T-cell (primary cell): Measurements from ENCODE around the gene KIAA0513. TPM values are rescaled to one million over a fixed set of nuclear protein-coding genes. Genes with fewer than 3 reads are reported as not detected.

ENCODE experiments used
- ATAC-seq, 4 experiments: fragments of 200-7000 bp in 3 of 4; fragments of 150-1000 bp in 1 of 4; cut with Tn5 transposase; replicated peaks in 1 of 4; 1 replicate in 3 of 4; 2 replicates in 1 of 4; pipeline ENCODE4 v1.10.0; 2021; ENCODE audit warnings: moderate library complexity in 3 of 4, mild to moderate bottlenecking in 2 of 4, moderate number of reproducible peaks in 1 of 4
- CTCF ChIA-PET, 2 donors: fragments of 300-600 bp; sonication (Branson Sonifier 250); formaldehyde crosslinking; loops; one replicate each; lab custom pipeline; 2022; ENCODE audit warnings: antibody characterized with exemption in 2 of 2; lab: Charles Lee
- POLR2A ChIA-PET, 2 donors: fragments of 300-600 bp; sonication (Branson Sonifier 250); formaldehyde crosslinking; loops; one replicate each; lab custom pipeline; 2022; ENCODE audit warnings: antibody characterized with exemption in 2 of 2; lab: Charles Lee
- DNase-seq, 35 experiments: peaks; one replicate each; pipeline versions ENCODE4 v3.0.0 to v3.0.0-alpha.2; 2013 to 2023
- H3K27ac ChIP-seq: one replicate; pipeline ENCODE4 v1.5.1; 2013; ENCODE audit warnings: low read length
- H3K27me3 ChIP-seq, 2 experiments: replicated peaks in 1 of 2; 1 replicate in 1 of 2; 2 replicates in 1 of 2; pipeline versions ENCODE4 v1.6.1 to v1.7.0; 2013; ENCODE audit warnings: low read length in 1 of 2, mixed read lengths in 1 of 2; ENCODE audit not compliant: control insufficient read depth in 2 of 2, insufficient read depth in 2 of 2; ENCODE audit errors: extremely low read depth in 1 of 2
- H3K36me3 ChIP-seq, 2 donors: 1 replicate in 1 of 2; 2 replicates in 1 of 2; pipeline versions ENCODE4 v1.6.1 to v1.7.0; 2013; ENCODE audit warnings: low read length in 1 of 2; ENCODE audit not compliant: control insufficient read depth in 2 of 2, insufficient read depth in 1 of 2; ENCODE audit errors: extremely low read depth in 1 of 2
- H3K4me1 ChIP-seq, 2 experiments: 1 replicate in 1 of 2; 2 replicates in 1 of 2; pipeline versions ENCODE4 v1.6.1 to v1.7.0; 2013; ENCODE audit warnings: low read length in 2 of 2, mixed read lengths in 1 of 2; ENCODE audit not compliant: insufficient read depth in 2 of 2, control insufficient read depth in 1 of 2; ENCODE audit errors: extremely low read depth in 1 of 2
- H3K4me3 ChIP-seq, 2 donors: 1 replicate in 1 of 2; 2 replicates in 1 of 2; pipeline versions ENCODE4 v1.5.1 to v1.7.0; 2013; ENCODE audit warnings: mild to moderate bottlenecking in 2 of 2, low read length in 1 of 2, moderate library complexity in 1 of 2; ENCODE audit not compliant: control insufficient read depth in 1 of 2; ENCODE audit errors: extremely low read depth in 1 of 2
- H3K9me3 ChIP-seq: 2 replicates; pipeline ENCODE4 v1.7.0; 2013
- H3K27ac Mint-ChIP-seq, 2 donors: one replicate each; pipeline ENCODE4 v1.8.0; 2020 to 2021; ENCODE audit warnings: mild to moderate bottlenecking in 2 of 2, mixed read lengths in 2 of 2
- H3K27me3 Mint-ChIP-seq, 2 donors: one replicate each; pipeline ENCODE4 v1.8.0; 2021 to 2022; ENCODE audit warnings: mixed read lengths in 2 of 2
- H3K36me3 Mint-ChIP-seq: one replicate; pipeline ENCODE4 v1.8.0; 2021; ENCODE audit warnings: mixed read lengths
- H3K4me1 Mint-ChIP-seq, 3 donors: one replicate each; pipeline ENCODE4 v1.8.0; 2020 to 2022; ENCODE audit warnings: mixed read lengths in 3 of 3, mild to moderate bottlenecking in 1 of 3
- H3K4me3 Mint-ChIP-seq, 3 donors: one replicate each; pipeline ENCODE4 v1.8.0; 2020 to 2022; ENCODE audit warnings: mild to moderate bottlenecking in 3 of 3, mixed read lengths in 3 of 3, moderate library complexity in 3 of 3
- H3K9me3 Mint-ChIP-seq, 3 donors: one replicate each; pipeline ENCODE4 v1.8.0; 2020 to 2022; ENCODE audit warnings: mixed read lengths in 3 of 3
- WGBS: methylation state at CpG from one replicate; pipeline ENCODE4 v1.1.5; 2013; ENCODE audit warnings: missing lambda C conversion rate; ENCODE audit not compliant: insufficient coverage; 5-methylcytosine and 5-hydroxymethylcytosine counted together
- total RNA-seq, 35 experiments: library from RNA in 6 of 35; stranded (reverse) in 6 of 35; fragments of 120-200 nt in 1 of 35; gene quantifications; one replicate each; pipeline versions ENCODE4 v1.2.1 to v1.2.4 and lab custom pipeline; 2013 to 2026

Gene KIAA0513
- total RNA-seq, 5 donors from 2014 or later (not counting 1 experiment from before 2014, with no cell fraction given) = 9.2 to 19.7 (median 17.2) TPM

DNA sequence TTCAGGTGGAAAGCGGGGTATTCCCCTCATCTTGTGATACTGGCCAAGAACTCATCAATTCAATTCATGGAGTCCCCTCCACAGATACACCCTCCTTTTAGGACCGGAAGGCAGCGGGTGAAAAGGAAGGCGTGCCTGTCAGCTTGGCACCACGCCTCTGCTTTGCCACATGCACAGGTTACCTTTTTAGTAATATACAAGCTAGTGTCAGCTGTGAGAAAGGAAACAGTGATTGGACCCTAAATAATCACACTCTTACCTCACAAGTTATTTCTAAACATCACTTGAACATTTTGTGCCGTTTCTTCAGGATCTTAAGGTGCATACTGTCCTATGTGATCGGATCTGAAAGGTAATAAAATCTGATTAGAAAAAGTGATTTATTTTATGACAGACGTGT is 31.9 kb upstream of the KIAA0513 start:
- Histone ChIP-seq H3K4me1 (peaks cover 0 to 5% of the 10 kb centered on the region in 2 experiments), H3K36me3 (peaks cover 16 to 37% of the 10 kb centered on the region in 2 donors), H3K4me3 (no peak overlapping the region), H3K27me3 (no peaks in the 10 kb centered on the region), H3K9me3 (no peaks in the 10 kb centered on the region), H3K27ac (no peak overlapping the region)
- H3K4me3 Mint-ChIP-seq = no peak overlapping the region
- ChIA-PET POLR2A (no interaction called here), CTCF (interaction anchor here in 1 of 2 donors (0.8 kb wide), 1 partner anchor 20 kb away, joined by 4 read pairs; no protein-coding TSS in a partner anchor)
- DNase-seq = peak in 4 of 35 experiments; percentile 8 to 52 (median 27)
- peaks cover 32% of the 10 kb centered on the region for H3K36me3 Mint-ChIP-seq
- no peaks in the 10 kb centered on the region for H3K27me3 Mint-ChIP-seq
- H3K9me3 Mint-ChIP-seq = no peaks in the 10 kb centered on the region
- peaks cover 19 to 34% (median 30%) of the 10 kb centered on the region in 3 donors for H3K4me1 Mint-ChIP-seq
- 80% methylated on average over 1 of the region's 8 CpGs for WGBS
- H3K27ac Mint-ChIP-seq = peak overlapping the region in 1 of 2 donors; percentile 15
- peak in 3 of 4 experiments; percentile 43 to 70 (median 69) for ATAC-seq

DNA sequence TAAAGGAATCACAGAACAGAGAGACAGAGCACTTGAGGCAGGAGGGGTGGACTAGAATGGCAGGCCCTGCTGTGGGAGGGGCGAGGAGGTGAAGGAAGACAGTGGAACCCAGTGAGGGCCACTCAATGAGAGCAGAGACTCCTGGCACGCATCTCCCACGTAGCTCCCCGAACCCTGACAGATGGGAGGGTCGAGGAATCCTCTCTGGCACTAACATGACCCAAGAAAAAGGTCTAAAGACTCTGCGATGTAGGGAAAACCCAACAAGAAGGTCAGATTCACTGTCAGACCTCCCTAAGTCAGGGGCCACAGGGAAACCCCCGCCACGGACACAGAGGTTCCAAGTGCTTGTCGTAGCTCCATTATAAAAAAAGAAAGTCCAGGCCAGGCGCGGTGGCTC is 31.2 kb upstream of the KIAA0513 start:
- WGBS = 90% methylated on average over 10 of the region's 11 CpGs
- CTCF ChIA-PET = interaction anchor here in 1 of 2 donors (0.8 kb wide), 1 partner anchor 20 kb away, joined by 4 read pairs; no protein-coding TSS in a partner anchor
- peak overlapping the region in 1 of 2 donors; percentile 17 for H3K27ac Mint-ChIP-seq
- H3K36me3 ChIP-seq = peaks cover 16 to 34% of the 10 kb centered on the region in 2 donors
- no peak overlapping the region for H3K27ac ChIP-seq
- peaks cover 0 to 5% of the 10 kb centered on the region in 2 experiments for H3K4me1 ChIP-seq
- POLR2A ChIA-PET = no interaction called here
- no peak overlapping the region for H3K4me3 ChIP-seq
- DNase-seq (no peak), ATAC-seq (no peak)
- no peak overlapping the region for H3K4me3 Mint-ChIP-seq
- H3K9me3 Mint-ChIP-seq = no peaks in the 10 kb centered on the region
- peaks cover 29% of the 10 kb centered on the region for H3K36me3 Mint-ChIP-seq
- no peaks in the 10 kb centered on the region for H3K27me3 ChIP-seq
- H3K27me3 Mint-ChIP-seq = no peaks in the 10 kb centered on the region
- no peaks in the 10 kb centered on the region for H3K9me3 ChIP-seq
- peaks cover 21 to 36% (median 32%) of the 10 kb centered on the region in 3 donors for H3K4me1 Mint-ChIP-seq

DNA sequence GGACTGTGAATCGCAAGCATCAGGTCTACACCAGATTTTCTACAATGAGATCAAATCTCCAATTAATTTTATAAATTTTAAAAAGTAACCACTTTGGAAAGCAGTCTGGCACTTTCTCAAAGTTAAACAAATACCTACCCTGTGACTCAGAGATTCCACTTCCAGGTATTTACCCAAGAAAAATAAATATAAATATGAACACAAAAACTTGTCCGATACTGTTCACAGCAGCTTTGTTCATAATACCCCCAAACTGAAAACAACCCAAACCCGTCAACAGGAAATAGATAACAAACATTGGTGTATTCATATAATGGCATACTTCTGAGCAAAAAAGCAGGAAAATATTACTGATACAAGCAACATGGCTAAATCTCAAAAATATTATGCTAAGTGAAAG is 28.4 kb upstream of the KIAA0513 start:
- Histone ChIP-seq H3K27ac (no peak overlapping the region), H3K4me3 (no peak overlapping the region), H3K36me3 (peaks cover 5 to 16% of the 10 kb centered on the region in 2 donors), H3K4me1 (peaks cover 0 to 22% of the 10 kb centered on the region in 2 experiments), H3K9me3 (no peaks in the 10 kb centered on the region), H3K27me3 (no peaks in the 10 kb centered on the region)
- ATAC-seq (no peak), DNase-seq (no peak)
- ChIA-PET CTCF (no interaction called here), POLR2A (interaction anchor here in 1 of 2 donors (0.6 kb wide), 1 partner anchor 9 kb away, joined by 3 read pairs; no protein-coding TSS in a partner anchor)
- Mint-ChIP-seq H3K9me3 (no peaks in the 10 kb centered on the region), H3K4me3 (no peak overlapping the region), H3K4me1 (peaks cover 43 to 65% (median 58%) of the 10 kb centered on the region in 3 donors), H3K27me3 (no peaks in the 10 kb centered on the region), H3K27ac (peak overlapping the region in 1 of 2 donors; percentile 3), H3K36me3 (peaks cover 26% of the 10 kb centered on the region)
- WGBS = no CpG with 5 or more reads among the region's 3 CpGs

DNA sequence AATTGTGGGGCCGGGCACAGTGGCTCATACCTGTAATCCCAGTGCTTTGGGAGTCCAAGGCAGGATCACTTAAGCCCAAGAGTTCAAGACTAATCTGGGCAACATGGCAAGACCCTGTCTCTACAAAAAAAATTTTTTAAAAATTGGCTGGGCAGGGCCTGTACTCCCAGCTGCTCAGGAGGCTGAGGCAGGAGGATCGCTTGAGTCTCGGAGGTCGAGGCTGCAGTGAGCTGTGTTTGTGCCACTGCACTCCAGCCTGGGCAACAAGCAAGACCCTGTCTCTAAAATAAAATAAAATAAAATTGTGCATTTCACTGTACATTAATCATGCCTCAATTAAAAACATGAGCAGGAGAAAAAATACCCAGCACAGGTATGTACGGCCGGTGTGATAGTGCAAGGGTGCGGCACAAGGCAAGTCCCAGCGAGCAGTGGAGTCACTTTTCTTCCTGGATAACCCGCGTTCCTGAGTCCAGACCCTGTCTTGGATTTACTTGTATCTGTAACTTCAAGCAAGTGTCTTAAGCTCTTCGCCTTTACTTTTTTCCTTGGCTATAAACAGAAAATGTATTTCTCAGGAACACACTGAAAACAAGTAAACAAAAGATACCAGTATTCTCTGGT is 27.6 kb upstream of the KIAA0513 start:
- 97% methylated on average over 11 of the region's 11 CpGs for WGBS
- Histone ChIP-seq H3K9me3 (no peaks in the 10 kb centered on the region), H3K27ac (no peak overlapping the region), H3K36me3 (peaks cover 5 to 8% of the 10 kb centered on the region in 2 donors), H3K4me1 (peaks cover 0 to 26% of the 10 kb centered on the region in 2 experiments), H3K4me3 (no peak overlapping the region), H3K27me3 (no peaks in the 10 kb centered on the region)
- CTCF ChIA-PET = no interaction called here
- H3K27ac Mint-ChIP-seq = no peak overlapping the region
- no peaks in the 10 kb centered on the region for H3K9me3 Mint-ChIP-seq
- ATAC-seq (no peak), DNase-seq (no peak)
- H3K36me3 Mint-ChIP-seq = peaks cover 26% of the 10 kb centered on the region
- H3K4me1 Mint-ChIP-seq = peaks cover 51 to 69% (median 63%) of the 10 kb centered on the region in 3 donors
- H3K27me3 Mint-ChIP-seq = no peaks in the 10 kb centered on the region
- POLR2A ChIA-PET = no interaction called here
- no peak overlapping the region for H3K4me3 Mint-ChIP-seq

DNA sequence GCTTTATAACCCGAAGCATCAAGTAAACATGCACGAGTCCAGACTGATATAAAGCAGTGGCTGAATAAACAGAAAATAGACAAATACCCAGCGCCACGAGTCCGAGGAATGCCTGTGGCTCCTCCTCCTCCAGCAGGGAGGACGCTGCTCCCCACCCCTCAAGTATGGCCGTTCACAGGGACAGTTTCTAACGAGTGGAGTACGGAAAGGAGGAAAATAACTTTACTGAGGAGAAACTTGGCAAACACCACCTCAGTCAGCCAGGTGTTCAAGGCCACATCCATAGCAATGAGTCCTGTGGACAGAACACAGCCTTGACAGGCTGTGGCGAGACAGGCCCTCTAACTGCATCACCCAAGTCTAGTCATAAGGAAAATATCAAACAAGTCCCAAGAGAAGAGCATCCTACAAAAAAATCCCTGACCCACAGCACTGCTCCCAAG is 25.5 kb upstream of the KIAA0513 start:
- Histone ChIP-seq H3K4me1 (peaks cover 0 to 30% of the 10 kb centered on the region in 2 experiments), H3K27ac (no peak overlapping the region), H3K9me3 (no peaks in the 10 kb centered on the region), H3K36me3 (peaks cover 0 to 2% of the 10 kb centered on the region in 2 donors), H3K27me3 (no peaks in the 10 kb centered on the region), H3K4me3 (no peak overlapping the region)
- H3K9me3 Mint-ChIP-seq = no peaks in the 10 kb centered on the region
- CTCF ChIA-PET = no interaction called here
- peaks cover 59 to 69% (median 63%) of the 10 kb centered on the region in 3 donors for H3K4me1 Mint-ChIP-seq
- peaks cover 24% of the 10 kb centered on the region for H3K36me3 Mint-ChIP-seq
- DNase-seq (no peak), ATAC-seq (no peak)
- POLR2A ChIA-PET = no interaction called here
- H3K27ac Mint-ChIP-seq = no peak overlapping the region
- no peaks in the 10 kb centered on the region for H3K27me3 Mint-ChIP-seq
- 96% methylated on average over 7 of the region's 10 CpGs for WGBS
- H3K4me3 Mint-ChIP-seq = peak overlapping the region in 1 of 3 donors; percentile 64

DNA sequence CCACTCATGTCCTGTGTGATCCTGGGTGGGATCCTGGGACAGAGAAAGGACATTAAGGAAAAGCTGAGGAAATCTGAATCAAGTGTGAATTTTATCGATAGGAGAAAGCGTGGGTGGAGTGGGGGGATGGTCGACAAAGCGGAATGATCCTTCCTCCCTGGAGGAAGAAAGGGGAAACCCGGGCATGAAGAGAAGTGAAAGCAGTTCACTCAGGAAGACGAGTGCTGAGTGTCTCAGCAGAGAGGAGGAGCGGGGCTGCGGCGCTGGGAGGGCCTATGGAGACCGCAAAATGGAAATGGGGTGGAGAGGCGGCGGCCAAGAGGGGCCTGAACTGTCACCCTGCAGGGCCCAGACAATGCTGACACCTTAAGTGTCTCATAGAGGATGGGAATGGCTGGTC is 25.0 kb upstream of the KIAA0513 start:
- Histone ChIP-seq H3K4me3 (no peak overlapping the region), H3K36me3 (peaks cover 0 to 2% of the 10 kb centered on the region in 2 donors), H3K27me3 (no peaks in the 10 kb centered on the region), H3K9me3 (no peaks in the 10 kb centered on the region), H3K4me1 (peaks cover 0 to 31% of the 10 kb centered on the region in 2 experiments), H3K27ac (no peak overlapping the region)
- Mint-ChIP-seq H3K4me1 (peaks cover 64 to 73% (median 67%) of the 10 kb centered on the region in 3 donors), H3K27me3 (no peaks in the 10 kb centered on the region), H3K36me3 (peaks cover 24% of the 10 kb centered on the region), H3K9me3 (no peaks in the 10 kb centered on the region), H3K4me3 (peak overlapping the region in 2 of 3 donors; percentile 1 to 64), H3K27ac (peak overlapping the region; percentile 60 to 61)
- ATAC-seq = peak in 1 of 4 experiments; percentile 64
- DNase-seq = peak in 3 of 35 experiments; percentile 6 to 29 (median 13)
- ChIA-PET CTCF (no interaction called here), POLR2A (no interaction called here)
- WGBS = 67% methylated on average over 9 of the region's 12 CpGs
